ENCODE results near the gene ANKRD29.

The ANKRD29 gene

DNA sequence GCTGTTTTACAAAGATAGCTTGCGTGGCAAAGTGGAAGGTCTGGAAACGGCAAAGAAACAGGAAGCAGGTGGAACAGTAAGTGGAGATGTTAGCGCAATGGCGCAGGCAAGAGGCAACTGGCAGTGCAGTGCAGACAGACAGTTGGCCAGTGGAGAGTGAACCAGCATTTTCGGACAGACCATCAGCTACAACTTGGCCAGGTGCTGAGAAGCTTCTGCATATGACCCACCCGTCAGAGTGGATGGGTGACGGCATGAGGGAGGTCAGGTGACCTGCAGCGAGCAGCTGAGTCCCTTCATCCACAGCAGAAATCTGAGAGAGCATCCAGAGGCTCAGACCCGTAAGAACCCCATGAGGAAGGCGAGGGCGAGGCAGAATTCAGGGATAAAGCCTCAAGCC lies 110.2 kb downstream of the ANKRD29 start:
- no peaks in the 10 kb centered on the region for H3K4me1 ChIP-seq (ENCODE audit: control insufficient read depth, insufficient read depth, low read length, unreplicated experiment)
- no peaks in the 10 kb centered on the region for H3K27me3 ChIP-seq (ENCODE audit: insufficient read depth, low read length)
- no peak overlapping the region for H3K4me3 ChIP-seq (ENCODE audit: low read depth, low read length)
- no peaks in the 10 kb centered on the region for H3K79me2 ChIP-seq (ENCODE audit: control insufficient read depth, insufficient read depth, low read length, unreplicated experiment)
- peaks cover 26% of the 10 kb centered on the region for H3K36me3 ChIP-seq (ENCODE audit: insufficient read depth, low read length)
- H3K27ac ChIP-seq (ENCODE audit: low read depth, low read length), result no peak overlapping the region
- no peak overlapping the region for H2AFZ ChIP-seq (ENCODE audit: low read length, unreplicated experiment)

DNA sequence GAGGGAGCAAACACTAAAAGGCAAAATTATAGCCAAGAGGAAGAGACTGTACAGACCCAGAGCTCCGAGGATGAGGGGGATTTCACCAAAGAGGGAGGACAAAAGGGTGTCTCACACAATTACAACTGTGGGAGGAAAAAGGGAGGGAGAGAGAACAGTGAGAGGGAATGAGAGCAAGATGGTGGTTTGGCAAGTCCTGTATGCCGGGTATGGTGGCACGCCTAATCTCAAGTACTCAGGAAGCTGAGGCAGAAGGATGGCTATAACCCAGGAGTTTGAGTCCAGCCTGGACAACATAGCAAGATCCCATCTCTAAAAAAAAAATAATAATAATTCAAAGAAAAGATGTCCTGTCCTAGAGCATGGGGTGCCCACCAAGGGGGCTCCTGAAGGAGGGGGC lies 110.7 kb downstream of the ANKRD29 start:
- Histone ChIP-seq H3K4me3 (ENCODE audit: low read depth, low read length) (no peak overlapping the region), H3K4me1 (ENCODE audit: control insufficient read depth, insufficient read depth, low read length, unreplicated experiment) (no peaks in the 10 kb centered on the region), H2AFZ (ENCODE audit: low read length, unreplicated experiment) (no peak overlapping the region), H3K27ac (ENCODE audit: low read depth, low read length) (no peak overlapping the region), H3K79me2 (ENCODE audit: control insufficient read depth, insufficient read depth, low read length, unreplicated experiment) (no peaks in the 10 kb centered on the region), H3K36me3 (ENCODE audit: insufficient read depth, low read length) (peaks cover 28% of the 10 kb centered on the region), H3K27me3 (ENCODE audit: insufficient read depth, low read length) (no peaks in the 10 kb centered on the region)

GRCh38 chr18:23550898-23551297 lies 111.8 kb downstream of the ANKRD29 start:
- H3K4me1 ChIP-seq (ENCODE audit: control insufficient read depth, insufficient read depth, low read length, unreplicated experiment), result no peaks in the 10 kb centered on the region
- no peak overlapping the region for H3K4me3 ChIP-seq (ENCODE audit: low read depth, low read length)
- no peaks in the 10 kb centered on the region for H3K79me2 ChIP-seq (ENCODE audit: control insufficient read depth, insufficient read depth, low read length, unreplicated experiment)
- no peaks in the 10 kb centered on the region for H3K27me3 ChIP-seq (ENCODE audit: insufficient read depth, low read length)
- H2AFZ ChIP-seq (ENCODE audit: low read length, unreplicated experiment), result no peak overlapping the region
- H3K27ac ChIP-seq (ENCODE audit: low read depth, low read length), result no peak overlapping the region
- peaks cover 26% of the 10 kb centered on the region for H3K36me3 ChIP-seq (ENCODE audit: insufficient read depth, low read length)
